ENCODE results near the gene UBXN1.

The UBXN1 gene

DNA sequence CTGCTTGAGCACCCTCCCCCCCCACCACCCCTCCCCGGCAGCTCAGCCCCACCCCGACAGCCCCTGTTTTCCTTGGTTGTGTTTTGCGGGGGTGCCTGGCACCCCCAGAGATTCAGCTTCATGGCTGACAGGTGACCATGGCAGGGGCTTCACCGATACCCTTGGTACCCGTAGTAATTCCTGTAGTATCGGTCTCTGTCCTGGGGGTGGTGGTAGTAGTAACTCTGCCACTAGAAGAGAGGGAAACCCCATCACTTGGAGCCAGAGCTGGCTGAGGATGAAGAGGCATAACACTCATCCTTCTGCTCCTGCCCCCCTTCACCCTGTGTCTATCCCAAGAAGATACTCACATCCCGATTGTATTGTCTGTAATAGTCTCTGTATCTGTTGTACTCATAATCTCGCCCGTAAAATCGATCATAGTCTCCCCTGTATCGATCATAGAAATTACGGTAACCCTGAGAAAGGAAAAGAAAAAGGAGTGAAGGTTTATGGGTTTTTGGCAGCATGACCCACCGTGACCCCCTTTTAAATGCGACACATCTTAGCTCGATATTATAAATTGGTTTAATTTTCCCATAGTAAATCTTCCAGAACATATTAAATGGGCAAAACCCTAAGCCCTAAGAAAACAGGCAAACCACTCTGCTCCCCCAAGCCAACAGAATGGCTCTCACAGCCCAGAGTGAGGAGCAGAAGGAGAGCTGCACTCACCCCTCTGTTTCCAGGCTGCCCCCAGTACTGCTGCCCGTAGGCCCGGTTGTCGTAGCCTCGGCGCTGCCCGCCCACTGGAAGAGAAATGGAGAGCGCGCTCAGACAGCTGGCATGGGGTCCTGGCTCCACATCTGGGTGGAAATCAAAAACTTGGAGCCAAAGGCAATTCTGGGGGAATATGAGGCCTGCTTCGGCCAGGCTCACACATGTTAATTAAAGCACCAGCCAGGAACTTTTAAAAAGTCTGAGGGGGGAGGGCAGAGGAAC lies 36.6 kb upstream of the UBXN1 start:
- TF ChIP-seq ZFX (IDR thresholded peaks at IDR 0.05; ENCODE audit: borderline replicate concordance) = no peak
- TF ChIP-seq, protein P1, sequence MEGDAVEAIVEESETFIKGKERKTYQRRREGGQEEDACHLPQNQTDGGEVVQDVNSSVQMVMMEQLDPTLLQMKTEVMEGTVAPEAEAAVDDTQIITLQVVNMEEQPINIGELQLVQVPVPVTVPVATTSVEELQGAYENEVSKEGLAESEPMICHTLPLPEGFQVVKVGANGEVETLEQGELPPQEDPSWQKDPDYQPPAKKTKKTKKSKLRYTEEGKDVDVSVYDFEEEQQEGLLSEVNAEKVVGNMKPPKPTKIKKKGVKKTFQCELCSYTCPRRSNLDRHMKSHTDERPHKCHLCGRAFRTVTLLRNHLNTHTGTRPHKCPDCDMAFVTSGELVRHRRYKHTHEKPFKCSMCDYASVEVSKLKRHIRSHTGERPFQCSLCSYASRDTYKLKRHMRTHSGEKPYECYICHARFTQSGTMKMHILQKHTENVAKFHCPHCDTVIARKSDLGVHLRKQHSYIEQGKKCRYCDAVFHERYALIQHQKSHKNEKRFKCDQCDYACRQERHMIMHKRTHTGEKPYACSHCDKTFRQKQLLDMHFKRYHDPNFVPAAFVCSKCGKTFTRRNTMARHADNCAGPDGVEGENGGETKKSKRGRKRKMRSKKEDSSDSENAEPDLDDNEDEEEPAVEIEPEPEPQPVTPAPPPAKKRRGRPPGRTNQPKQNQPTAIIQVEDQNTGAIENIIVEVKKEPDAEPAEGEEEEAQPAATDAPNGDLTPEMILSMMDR (IDR thresholded peaks at IDR 0.05) = no peak
- no peak overlapping the region for H3K27ac ChIP-seq

DNA sequence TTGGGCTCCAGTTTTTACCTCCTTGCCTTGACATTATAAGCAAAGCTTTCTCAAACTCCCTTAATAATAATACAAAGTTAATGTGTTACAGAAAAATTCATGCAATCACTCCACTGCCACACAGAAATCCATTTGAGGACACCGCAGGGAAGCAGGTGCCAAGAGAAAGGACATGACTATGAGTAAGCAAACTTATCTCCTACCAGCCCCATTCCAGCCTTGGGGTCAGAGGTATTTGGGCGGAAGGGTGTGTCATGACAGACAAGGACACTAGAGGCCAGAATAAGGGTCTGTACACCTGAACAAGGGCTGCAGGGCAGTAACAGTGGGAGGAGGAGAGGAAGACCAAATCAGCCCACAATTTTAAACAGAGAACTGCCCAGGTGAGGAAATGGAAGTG lies 34.5 kb upstream of the UBXN1 start:
- 0 out of 2 replicates have a peak overlapping the region, but pooled peaks have one; percentile 13 for H3K27ac ChIP-seq
- no peak for TF ChIP-seq ZFX (IDR thresholded peaks at IDR 0.05; ENCODE audit: borderline replicate concordance)
- TF ChIP-seq, protein P1 (IDR thresholded peaks at IDR 0.05) = no peak

DNA sequence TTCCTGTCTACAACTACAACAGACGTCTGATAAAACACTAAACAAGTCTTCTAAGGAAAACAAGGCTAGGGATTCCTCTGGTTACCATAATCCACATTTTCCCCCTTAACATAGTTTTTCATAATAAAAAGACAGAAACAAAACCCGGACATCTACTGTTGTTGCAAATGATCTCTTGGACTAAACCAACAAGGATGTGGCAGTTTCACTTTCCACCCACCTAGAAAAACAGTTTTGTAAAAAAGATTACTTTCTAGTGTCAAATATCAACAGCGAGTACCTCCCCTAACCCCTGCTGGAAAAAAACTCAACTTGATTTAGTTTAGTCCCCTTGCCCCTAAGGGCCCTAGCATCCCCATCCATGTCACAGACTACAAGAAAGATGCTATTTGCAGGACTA lies 34.0 kb upstream of the UBXN1 start:
- H3K27ac ChIP-seq = 0 out of 2 replicates have a peak overlapping the region, but pooled peaks have one; percentile 13
- TF ChIP-seq ZFX (IDR thresholded peaks at IDR 0.05; ENCODE audit: borderline replicate concordance) = no peak
- TF ChIP-seq, protein P1 (IDR thresholded peaks at IDR 0.05) = no peak

DNA sequence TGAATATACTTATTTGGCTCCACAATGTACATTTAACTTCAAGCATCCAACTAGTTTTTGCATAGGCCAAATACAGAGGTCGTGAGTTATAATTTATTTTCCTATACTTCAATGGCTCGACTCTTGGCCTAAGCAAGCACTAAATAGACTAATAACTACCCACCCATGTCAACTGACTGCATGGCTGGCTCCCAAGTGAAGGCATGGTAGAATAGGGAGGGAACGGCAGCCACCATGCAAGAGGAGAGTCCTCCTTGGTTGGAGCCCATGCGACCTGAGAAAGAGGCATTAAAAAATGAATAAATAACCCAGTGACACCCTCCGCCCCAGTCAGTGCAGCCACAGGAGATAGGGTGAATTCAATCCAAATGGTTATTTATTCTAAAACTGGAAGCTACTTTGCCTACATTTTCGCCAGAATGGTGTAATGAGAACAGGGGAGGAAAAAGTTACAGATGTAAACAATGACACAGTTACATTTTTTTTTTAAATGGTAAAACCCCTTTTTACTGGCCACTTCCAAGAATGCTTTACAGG lies 33.5 kb upstream of the UBXN1 start:
- 0 out of 2 replicates have a peak overlapping the region, but pooled peaks have one; percentile 13 for H3K27ac ChIP-seq
- no peak for TF ChIP-seq ZFX (IDR thresholded peaks at IDR 0.05; ENCODE audit: borderline replicate concordance)
- TF ChIP-seq, protein P1 (IDR thresholded peaks at IDR 0.05) = no peak

DNA sequence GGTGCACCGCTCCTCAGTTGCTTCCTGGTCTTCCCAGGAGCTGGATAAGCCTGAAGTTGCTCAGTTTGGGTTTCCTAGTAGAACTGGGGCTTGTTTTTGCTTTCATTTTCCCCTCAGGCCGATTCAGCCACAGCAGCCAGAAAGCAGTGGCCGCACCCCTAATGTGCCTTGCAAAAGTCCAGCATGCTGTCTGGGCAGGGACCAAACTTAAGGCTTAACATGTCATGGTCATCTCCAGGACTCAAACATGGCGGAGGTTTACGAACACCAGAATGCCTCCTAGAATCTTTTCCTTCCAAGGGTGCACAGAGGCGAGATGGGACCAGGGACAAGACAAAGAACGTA lies 31.1 kb upstream of the UBXN1 start:
- H3K27ac ChIP-seq = peak overlapping the region; percentile 85
- TF ChIP-seq, protein P1 (IDR thresholded peaks at IDR 0.05) = no peak
- TF ChIP-seq ZFX (IDR thresholded peaks at IDR 0.05; ENCODE audit: borderline replicate concordance) = no peak

DNA sequence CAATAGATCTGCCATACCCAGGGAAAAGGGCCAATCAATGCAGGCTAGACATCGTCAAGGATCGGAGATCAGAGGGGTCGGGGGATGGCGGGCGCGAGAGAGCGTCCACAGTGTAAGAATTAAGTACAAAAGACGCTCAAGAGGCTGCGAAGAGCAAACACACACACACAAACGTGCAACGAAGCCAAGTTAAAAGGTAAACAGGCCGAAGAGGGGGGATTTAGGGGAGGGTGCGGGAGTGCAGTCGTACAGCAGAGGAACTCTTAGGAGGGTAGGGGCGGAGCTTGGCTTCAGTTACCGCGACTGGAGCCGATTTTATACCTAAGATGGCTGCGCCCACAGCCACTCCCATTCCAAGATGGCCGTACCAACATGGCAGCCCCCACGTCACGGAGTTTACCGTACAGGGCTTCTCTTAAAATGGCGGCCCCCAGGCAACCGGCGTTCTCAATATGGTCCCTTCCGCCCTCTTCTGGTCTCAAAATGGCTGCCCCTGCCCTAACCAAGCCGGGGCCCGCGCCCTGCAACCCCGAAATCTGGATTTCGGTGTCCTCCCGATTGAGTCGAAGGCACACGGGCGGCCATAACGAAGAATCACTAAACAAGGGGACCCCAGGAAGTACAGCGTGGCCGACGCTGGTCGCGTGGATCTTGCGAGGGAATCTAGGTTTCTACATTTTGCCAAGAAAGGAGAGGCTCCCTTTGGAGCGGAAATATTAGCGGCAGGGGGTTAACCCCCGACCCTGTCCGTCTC lies 30.6 kb upstream of the UBXN1 start:
- peak overlapping the region; percentile 85 for H3K27ac ChIP-seq

More for the DNA sequence above, 30.6 kb upstream of the UBXN1 start:
- no peak for TF ChIP-seq ZFX (IDR thresholded peaks at IDR 0.05; ENCODE audit: borderline replicate concordance)
- TF ChIP-seq, protein P1 (IDR thresholded peaks at IDR 0.05) = no peak
